Raji (cell line): Measurements from ENCODE around the gene TMEM60.

ENCODE experiments used
- POLR2A ChIP-seq: IDR thresholded peaks from 2 replicates; pipeline ENCODE4 v1.6.1; 2011; ENCODE audit warnings: low read depth, low read length, control low read depth; ENCODE audit not compliant: insufficient read depth

TMEM60 gene

DNA sequence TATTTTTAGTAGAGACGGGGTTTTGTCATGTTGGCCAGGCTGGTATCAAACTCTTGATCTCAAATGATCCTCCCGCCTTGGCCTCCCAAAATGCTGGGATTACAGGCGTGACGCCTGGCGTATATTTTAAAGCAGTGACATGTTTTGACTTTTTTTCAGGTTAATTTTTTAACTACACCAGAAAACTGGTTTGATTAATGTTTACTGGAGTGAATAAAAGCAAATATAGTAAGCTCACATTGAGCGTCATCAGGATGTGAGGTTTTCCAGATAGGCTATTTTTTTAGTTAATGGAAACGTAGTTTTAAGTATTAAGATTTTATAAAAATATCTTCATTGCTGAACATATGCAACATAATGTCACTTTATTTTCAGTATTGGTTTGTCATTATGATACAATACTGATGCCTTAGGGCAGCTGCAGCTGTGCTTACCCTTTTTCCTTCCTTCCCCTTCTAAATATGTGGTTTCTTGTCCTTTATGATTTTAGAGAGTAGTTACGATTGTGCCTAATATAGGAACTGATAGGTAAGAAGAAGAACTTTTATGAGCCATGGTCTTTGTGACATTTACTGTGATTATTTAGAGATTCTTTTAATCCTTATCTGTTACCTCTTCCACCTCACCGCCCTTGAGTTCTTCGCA, 37.3 kb downstream of the TMEM60 start:
- TF ChIP-seq POLR2A, result no peak

DNA sequence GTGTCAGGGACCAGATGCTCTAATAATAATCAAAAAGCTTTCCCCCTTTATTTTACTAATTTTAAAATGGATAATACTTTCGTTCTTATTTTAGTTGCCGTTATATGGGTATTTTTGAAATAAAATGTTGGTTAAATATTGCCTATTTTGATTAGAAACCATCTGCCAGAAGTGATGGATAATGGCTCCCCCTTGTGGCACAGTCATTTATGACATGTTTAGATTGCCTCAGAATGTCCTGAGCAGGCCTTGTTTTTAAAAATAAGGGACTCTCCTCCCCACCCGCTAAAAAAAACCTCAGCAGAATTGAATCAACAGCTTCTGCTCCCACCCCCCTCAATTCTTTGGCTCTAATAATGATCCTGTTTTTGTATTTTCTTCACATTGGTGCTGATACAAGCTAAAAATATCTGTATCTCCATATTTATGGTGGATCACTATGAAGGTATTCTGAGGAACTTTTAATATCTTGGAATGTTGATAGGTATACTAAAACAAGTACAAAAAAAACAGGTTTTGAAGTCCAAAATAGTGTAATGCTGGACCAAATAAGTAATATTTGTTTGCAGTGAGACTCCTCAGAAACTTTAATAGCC, 38.8 kb downstream of the TMEM60 start:
- no peak for TF ChIP-seq POLR2A

DNA sequence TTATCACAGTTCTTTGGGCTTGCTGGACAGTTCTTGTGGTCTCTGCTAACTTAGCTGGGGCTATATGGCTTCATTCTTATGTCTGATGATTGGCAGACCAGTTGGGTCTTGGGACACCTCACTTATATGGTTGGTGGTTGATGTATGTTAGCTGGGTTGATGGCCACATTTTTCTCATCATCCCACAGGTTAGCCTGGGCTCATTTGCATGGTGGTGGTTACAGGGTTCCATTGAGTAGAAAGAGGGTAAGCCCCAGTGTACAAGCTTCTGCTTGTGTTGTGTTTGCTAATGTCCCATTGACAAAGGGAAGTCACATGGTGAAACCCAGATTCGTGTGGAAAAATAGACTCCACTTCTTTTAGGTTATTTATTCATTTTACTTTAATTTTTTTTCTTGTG, 40.6 kb downstream of the TMEM60 start:
- TF ChIP-seq POLR2A, result no peak

DNA sequence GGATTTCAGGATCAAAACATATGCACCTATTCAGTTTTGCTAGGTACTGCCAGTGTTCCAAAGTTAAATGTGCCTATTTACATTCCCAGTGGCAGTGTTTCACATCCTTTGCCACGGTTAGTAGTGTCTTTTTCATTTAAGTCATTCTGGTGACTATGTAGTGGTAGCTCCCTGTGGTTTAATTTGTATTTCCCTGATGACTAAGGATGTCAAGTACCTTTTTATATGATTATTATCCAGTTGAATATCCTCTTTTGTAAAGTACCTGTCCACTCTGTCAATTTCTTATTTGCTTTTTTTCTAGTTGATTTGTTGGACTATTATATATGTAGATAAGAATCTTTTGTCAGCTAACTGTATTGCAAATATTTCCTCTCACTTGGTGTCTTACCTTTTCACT, 45.1 kb downstream of the TMEM60 start:
- TF ChIP-seq POLR2A, result no peak

DNA sequence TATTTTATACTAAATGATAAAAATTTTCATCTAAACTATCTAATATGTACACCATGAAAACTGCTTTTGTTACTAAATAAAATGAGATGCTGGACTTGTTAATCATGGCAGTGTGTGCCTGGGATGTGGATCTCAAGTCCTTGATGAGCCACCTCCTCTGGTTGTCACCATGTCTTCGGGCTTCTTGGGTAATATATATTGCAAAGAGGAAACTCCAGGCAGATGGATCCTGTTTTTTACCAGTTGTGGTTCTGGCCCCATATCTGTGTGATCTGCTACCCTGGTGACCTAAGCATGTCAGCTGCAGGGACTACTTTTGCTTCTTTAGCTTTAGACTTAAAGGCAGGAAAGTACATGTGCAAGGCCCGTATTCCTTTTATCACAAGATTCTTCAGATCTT, 46.2 kb downstream of the TMEM60 start:
- TF ChIP-seq POLR2A, result no peak

DNA sequence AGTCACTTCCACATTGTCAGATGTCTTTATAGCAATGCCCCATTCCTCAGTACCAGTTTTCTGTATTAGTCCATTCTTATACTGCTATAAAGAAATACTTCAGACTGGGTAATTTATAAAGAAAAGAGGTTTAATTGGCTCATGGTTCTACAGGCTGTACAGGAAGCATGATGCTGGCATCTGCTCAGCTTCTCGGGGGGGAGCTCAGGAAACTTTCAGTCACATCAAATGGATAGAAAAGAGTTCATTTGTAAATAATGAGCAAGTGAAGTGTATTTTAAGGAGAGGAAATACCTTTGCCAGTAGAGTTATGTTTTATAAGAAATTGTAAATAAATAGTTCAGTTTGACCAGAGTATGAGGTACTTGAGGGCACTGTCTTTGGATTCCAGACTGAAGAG, 50.5 kb downstream of the TMEM60 start:
- TF ChIP-seq POLR2A, result no peak

DNA sequence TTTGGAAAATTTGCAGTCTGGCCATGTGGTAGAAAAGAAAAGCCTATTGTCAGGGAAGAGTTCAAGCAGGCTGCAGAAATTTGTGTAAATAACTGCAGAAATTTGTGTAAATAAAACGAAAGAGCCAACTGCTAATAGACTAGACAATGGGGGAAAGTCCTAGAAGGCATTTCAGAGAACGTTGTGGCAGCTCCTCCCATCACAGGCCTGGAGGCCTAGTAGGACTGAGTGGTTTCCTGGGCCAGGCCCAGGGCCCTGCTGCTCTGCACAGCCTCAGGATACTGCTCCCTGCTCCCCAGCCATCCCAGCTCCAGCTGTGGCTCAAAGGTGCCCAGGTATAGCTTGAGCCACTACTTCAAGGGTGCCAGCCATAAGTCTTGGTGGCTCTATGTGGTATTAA, 51.1 kb downstream of the TMEM60 start:
- TF ChIP-seq POLR2A, result no peak

DNA sequence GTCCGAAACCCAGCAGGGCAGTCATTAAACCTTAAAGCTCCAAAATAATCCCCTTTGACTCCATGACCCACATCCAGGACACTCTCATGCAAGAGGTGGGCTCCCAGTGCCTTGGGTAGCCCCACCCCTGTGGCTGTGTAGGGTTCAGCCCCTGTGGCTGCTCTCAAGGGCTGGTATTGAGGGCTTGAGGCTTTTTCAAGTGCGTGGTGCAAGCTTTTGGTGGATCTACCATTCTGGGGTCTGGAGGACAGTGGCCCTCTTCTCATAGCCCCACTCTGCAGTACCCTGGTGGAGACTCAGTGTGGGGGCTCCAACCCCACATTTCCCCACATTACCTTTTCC, 51.4 kb downstream of the TMEM60 start:
- TF ChIP-seq POLR2A, result no peak

DNA sequence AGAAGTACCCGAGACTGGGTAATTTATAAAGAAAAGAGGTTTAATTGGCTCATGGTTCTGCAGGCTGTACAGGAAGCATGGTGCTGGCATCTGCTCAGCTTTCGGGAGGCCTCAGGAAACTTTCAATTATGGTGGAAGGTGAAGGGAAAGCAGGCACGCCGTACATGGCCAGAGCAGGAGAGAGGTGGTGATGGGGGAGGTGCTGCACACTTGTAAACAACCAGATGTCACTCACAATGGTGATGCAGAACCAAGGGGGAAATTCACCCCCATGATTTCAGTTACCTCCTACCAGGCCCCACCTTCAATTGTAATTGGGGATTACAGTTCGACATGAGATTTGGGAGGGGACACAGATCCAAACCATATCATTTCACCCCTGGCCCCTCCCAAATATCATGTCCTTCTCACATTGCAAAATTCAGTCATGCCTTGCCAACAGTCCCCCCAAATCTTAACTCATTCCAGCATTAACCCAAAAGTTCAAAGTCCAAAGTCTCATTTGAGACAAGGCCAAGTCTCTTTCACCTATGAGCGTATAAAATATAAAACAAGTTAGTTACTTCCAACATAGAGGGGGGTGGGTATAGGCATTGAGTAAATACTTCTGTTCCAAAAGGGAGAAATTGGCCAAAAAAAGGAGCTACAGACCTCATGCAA, 51.9 kb downstream of the TMEM60 start:
- TF ChIP-seq POLR2A, result no peak

DNA sequence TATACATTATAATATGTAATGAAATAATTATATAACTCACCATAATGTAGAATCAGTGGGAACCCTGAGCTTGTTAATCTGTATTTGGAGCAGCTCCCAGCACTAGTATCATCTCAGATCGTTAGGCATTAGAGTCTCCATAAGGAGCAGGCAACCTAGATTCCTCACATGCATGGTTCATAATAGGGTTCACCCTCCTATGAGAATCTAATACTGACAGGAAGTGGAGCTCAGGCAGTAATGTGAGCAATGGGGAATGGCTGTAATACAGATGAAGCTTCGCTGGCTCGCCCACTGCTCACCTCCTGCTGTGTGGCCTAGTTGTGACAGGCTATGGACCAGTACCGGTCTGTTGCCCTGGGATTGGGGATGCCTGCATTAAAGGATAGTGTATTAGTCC, 52.5 kb downstream of the TMEM60 start:
- no peak for TF ChIP-seq POLR2A
